ENCODE results near the gene PPFIBP1.

- TF ChIP-seq POLR2A (IDR thresholded peaks at IDR 0.05) (no peak), CTCF (IDR thresholded peaks at IDR 0.05) (no peak)
Observed at GRCh38 chr12:27517961-27518665, 5.9 kb upstream of the PPFIBP1 start.
